ENCODE data around the gene C5AR2.
"Not testable (repeated sequence)": the region's sequence is repeated elsewhere in the genome, so short reads cannot be mapped to it uniquely, and the experiment has no call there.

C5AR2 gene

DNA sequence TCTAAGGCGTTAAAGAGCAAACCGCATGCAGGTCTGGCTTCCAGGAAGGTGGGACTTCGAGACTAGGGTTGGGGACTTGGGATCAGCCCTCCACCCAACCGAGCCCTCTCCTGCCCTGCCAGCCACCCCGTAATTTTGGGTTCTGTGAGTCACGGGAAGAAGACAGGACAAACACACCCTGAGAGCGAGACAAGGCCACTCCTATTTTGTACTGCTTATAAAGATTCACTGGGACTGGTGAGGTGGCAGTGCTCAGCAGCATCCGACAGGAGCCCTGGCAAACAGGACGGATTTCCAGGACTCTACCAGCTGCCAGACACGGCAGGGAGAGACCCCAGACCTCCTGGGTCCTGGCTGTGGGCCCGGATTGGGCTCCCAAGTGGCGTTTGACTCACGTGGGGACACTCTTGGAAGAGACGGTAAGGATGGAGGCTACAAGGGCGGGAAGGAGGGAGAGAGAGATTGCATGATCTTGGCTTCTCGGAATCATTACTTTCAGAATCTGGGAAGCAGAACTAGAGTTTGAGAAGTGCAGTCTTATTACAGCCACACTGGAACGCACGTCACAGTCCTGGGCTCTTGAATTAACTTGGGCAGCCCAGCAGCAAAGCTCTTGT is at the start of gene C5AR2:
Gene C5AR2 (plus strand): TSS at position 245 of the 617 bp plus-strand sequence. CDS start 8,625 bp downstream, outside the sequence.
- no peak for DNase-seq (ENCODE audit: low read depth in 2 of 2)

DNA sequence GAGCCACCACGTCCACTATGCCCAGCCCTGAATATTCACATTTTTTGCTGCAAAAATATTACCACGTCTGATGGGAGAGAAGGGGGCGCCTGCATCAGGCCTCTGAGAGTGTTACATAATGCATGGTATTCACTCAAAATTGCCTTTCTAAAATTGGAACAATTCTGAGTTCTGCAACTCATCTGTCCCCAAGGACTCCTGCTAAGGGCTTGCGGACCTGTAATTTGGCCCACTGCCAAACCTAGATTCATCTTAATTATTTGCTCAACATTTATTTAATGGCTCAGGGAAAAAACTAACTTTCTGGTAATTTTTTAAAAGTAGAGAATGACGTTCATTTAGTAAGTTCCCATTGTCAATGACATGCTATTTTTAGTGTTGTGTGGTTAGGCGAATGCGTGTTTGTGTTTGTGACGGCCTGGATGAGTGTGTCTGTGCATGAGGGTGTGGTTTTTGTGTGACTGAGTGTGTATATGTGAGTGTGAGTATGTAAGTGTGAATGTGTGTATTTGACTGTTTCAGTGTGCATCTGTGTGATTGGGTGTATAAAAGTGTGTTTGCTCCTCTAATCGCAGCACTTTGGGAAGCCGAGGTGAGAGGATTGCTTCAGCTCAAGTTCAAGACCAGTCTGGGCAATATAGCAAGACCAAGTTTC is 48.4 kb upstream of the C5AR2 start:
- no peak for DNase-seq (ENCODE audit: low read depth in 2 of 2)

GRCh38 chr19:47284324-47284899 is 47.6 kb upstream of the C5AR2 start:
- peak in 1 of 2 donors; percentile 29 for DNase-seq (ENCODE audit: low read depth in 2 of 2)

DNA sequence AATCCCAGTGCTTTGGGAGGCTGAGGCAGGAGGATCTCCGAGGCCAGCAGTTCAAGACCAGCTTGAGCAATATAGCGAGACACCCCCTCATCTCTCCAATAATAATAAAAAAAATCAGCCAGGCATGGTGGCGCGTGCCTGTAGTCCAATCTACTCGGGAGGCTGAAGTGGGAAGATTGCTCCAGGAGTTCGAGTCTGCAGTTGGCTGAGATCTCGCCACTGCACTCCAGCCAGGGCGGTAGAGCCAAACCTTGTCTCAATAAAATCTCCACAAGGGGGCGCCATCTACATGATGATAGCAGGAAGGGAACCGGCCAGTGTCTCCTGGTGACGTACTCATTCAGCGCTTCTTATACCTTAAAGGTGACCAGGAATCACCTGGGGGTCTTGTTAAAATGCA is 35.9 kb upstream of the C5AR2 start:
- DNase-seq (ENCODE audit: low read depth in 2 of 2): peak; percentile 60 to 82

DNA sequence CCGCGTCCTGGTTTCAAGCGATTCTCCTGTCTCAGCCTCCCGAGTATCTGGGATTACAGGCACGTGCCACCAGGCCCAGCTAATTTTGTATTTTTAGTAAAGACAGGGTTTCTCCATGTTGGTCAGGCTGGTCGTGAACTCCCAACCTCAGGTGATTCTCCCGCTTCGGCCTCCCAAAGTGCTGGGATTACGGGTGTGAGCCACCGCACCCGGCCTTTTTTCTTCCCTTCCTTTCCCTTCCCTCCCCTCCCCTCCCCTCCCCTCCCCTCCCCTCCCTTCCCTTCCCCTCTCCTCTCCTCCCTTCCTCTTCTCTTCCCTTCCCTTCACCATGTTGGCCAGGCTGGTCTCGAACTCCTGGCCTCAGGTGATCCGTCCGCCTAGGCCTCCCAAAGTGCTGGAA is 31.1 kb upstream of the C5AR2 start:
- not testable (repeated sequence) for DNase-seq (ENCODE audit: low read depth in 2 of 2)

DNA sequence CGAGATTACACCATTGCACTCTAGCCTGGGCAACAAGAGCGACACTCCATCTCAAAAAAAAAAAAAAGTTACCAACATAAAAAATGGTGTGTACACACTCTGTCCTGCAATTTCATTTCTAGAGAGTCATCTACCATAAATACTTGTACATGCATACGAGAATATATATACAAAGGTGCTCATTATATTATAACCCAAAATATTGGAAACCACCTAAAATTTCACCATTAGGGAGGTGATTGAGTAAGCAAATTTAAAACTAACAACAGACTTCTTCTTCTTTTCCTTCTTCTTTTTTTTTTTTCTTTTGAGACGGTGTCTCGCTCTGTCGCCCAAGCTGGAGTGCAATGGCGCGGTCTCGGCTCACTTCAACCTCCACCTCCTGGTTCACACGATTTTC is 29.7 kb upstream of the C5AR2 start:
- no peak for DNase-seq (ENCODE audit: low read depth in 2 of 2)

DNA sequence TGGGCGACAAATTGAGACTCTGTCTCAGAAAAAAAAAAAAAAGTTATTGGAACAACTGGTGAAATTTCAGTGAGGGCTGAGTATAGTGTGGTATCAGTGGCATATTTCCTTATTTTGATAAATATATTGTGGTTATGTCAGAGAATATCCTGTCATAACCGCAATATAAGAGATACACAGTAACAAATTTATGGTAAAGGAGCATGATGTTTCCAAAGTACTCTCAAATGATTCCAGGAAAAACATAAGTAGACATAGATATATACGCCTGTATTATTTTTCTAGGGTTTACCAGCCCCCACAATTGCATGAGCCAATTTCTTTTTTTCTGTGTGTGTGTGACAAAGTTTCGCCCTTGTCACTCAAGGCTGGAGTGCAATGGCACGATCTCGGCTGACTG is 28.0 kb upstream of the C5AR2 start:
- no peak for DNase-seq (ENCODE audit: low read depth in 2 of 2)

DNA sequence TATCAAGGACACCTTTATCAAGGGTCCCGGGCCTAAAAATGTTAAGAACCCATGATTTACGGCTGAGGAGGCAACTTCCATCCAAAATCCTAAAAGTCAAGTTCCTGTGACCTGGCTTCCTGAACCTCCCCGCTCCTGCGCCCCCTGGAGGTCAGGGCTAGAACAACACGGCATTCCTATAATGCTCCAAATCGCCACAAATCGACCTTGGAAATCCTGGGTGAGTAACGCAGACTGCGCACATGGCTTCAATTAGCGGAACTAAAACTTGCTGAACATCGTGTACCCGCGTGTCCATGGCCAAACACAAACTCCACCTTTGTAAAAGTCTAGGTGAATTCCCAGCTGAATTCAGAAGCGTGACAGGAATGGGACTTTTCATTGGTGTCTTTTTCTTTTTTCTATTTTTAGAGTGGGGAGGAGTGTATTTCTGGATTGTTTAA is 26.6 kb upstream of the C5AR2 start:
- peak in 1 of 2 donors; percentile 18 for DNase-seq (ENCODE audit: low read depth in 2 of 2)

- no peak for DNase-seq (ENCODE audit: low read depth in 2 of 2)
These were observed 25.7 kb upstream of the C5AR2 start for GRCh38 chr19:47306303-47306702.

DNA sequence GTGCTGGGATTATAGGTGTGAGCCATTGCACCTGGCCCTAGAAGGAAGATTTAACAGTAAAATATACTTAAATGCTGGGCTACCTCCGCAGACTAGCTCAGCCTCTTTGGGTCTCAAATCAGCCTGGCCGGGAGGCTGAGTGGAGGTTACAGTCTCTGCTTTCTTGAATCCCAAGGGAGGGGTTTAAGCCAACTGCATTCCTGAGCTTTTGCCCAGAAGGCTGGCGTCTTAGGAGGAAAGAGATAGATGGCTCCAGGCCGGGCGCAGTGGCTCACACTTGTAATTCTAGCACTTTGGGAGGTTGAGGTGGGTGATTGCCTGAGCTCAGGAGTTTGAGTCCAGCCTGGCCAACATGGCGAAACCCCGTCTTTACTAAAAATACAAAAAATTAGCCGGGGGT is 22.9 kb upstream of the C5AR2 start:
- DNase-seq (ENCODE audit: low read depth in 2 of 2): no peak

DNA sequence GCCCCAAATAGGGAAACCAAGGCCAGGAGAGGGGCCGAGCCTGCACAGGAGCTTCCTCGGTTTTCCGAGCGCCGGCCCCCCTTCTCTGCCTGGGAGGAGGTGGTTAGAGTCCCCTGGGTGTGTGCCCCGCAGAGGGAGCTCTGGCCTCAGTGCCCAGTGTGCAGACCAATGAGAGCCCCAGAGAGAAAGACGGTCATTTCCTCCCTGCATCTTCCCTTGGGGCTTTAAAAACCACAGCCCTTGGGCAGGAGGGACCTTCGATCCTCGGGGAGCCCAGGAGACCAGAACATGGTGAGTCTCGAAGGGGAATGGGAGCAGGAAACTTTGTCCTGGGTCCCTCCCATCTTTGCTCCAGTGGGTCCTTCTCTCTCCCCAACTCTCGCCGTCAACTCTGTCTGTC is 22.4 kb upstream of the C5AR2 start, which contains the start of gene C5AR1:
Gene C5AR1 (plus strand): TSS at position 254 of the 400 bp plus-strand sequence. CDS start 35 bp downstream, at position 289.
- no peak for DNase-seq (ENCODE audit: low read depth in 2 of 2)

- no peak for DNase-seq (ENCODE audit: low read depth in 2 of 2)
These were observed 21.7 kb upstream of the C5AR2 start for GRCh38 chr19:47310323-47310722.

- DNase-seq (ENCODE audit: low read depth in 2 of 2): no peak
These were observed 21.2 kb upstream of the C5AR2 start for GRCh38 chr19:47310819-47311218.

DNA sequence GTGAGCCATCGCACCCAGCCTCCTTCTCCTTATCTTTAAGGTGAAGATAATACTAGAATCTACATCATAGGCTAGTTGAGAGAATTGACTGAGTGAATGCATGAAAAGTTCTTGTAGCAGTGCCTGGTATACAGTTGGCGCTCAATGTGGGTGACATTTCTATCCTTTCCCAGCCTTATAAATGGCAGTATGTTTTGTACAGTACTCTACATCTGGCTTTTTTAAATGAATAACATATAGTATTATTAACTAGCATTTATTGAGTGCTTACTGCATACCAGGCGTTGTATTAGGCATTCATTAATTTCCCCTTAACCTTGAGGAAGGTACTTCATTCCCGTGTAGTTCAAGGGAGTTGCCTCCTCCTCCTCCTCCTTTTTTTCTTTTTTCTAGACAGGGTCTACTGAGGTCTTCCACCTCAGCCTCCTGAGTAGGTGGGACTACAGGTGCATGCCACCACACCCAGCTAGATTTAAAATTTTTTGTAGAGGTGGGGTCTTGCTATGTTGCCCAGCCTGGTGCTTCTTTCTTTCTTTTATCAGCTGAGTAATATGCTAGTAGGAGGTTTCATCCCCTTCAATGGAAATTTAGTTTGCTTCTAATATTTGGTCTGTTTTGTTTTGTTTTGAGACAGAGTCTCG is 19.5 kb upstream of the C5AR2 start:
- no peak for DNase-seq (ENCODE audit: low read depth in 2 of 2)

DNA sequence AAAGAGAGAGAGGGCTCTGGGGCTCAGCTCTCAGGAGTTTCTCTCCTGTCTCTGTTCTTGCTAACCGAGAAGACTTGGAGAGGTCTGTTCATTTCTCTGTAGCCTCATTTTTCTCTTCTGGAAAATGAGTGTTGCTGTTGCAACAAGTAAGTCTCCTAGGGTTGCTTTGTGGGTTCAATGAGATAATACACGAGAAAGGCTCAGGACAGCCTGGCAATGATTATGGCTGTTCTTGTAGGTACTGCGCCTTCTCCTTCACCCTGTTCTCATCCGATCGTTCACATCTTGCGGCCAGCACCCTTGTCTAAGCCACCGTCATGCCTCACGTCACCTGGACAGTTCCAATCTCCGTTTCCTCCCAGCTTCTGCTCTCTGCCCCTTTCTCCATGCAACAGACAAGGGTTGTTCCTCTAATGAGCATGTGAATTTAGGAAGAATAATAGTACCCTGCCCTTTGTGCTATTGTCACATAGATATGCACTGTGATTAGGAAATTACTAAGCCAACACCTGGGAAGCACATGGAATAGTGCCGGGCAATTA is 18.1 kb upstream of the C5AR2 start:
- DNase-seq (ENCODE audit: low read depth in 2 of 2): no peak

GRCh38 chr19:47315125-47315821 is 16.7 kb upstream of the C5AR2 start:
- peak; percentile 14 to 29 for DNase-seq (ENCODE audit: low read depth in 2 of 2)

DNA sequence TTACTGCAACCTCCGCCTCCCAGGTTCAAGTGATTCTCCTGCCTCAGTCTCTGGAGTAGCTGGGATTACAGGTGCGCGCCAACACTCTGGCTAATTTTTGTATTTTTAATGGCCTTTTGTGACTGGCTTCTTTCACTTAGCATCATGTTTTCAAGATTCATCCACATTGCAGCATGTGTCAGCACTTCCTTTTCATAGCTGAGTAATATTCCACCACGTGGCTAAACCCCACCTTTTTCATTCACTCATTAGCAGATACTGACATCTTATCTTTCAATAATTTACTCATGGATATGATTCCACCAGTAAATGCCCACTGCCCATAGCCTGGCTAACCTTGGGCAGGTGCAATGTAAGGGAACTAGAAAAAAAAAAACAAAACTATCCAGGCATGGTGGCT is 15.5 kb upstream of the C5AR2 start:
- no peak for DNase-seq (ENCODE audit: low read depth in 2 of 2)

DNA sequence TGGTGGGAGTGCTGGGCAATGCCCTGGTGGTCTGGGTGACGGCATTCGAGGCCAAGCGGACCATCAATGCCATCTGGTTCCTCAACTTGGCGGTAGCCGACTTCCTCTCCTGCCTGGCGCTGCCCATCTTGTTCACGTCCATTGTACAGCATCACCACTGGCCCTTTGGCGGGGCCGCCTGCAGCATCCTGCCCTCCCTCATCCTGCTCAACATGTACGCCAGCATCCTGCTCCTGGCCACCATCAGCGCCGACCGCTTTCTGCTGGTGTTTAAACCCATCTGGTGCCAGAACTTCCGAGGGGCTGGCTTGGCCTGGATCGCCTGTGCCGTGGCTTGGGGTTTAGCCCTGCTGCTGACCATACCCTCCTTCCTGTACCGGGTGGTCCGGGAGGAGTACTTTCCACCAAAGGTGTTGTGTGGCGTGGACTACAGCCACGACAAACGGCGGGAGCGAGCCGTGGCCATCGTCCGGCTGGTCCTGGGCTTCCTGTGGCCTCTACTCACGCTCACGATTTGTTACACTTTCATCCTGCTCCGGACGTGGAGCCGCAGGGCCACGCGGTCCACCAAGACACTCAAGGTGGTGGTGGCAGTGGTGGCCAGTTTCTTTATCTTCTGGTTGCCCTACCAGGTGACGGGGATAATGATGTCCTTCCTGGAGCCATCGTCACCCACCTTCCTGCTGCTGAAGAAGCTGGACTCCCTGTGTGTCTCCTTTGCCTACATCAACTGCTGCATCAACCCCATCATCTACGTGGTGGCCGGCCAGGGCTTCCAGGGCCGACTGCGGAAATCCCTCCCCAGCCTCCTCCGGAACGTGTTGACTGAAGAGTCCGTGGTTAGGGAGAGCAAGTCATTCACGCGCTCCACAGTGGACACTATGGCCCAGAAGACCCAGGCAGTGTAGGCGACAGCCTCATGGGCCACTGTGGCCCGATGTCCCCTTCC is 11.8 kb upstream of the C5AR2 start:
- no peak for DNase-seq (ENCODE audit: low read depth in 2 of 2)

DNA sequence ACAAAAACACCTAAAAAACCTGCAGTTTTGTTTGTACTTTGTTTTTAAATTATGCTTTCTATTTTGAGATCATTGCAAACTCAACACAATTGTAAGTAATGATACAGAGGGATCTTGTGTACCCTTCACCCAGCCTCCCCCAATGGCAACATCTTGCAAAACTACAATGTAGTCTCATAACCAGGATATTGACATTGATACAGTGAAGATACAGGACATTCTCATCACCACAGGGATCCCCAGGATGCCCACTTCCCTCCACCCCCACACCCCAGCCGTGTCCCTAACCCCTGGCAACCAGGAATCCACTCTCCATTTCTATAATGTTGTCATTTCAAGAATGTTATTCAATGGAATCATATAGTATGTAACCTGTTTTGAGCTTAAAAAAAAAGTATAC is 10.3 kb upstream of the C5AR2 start:
- no peak for DNase-seq (ENCODE audit: low read depth in 2 of 2)

- DNase-seq (ENCODE audit: low read depth in 2 of 2): no peak
These were observed 9.9 kb upstream of the C5AR2 start for GRCh38 chr19:47322058-47322457.

DNA sequence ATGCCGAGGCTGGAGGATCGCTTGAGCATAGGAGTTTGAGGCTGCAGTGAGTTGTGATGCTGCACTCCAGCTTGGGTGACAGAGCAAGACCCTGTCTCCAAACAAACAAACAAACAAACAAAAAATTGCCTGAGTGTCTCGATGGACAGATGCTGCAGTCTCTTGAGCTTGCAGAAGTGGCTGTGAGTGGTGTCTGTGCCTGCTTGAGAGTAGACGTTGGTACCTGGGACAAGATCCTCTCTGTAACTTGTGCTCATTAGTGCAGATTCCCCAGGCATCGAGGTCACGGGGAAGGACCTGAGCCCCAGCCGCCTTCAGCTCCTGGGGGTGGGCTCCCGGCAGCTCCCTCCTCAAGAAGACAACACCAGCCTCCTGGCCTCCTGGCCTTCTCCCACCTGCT is 8.6 kb upstream of the C5AR2 start:
- no peak for DNase-seq (ENCODE audit: low read depth in 2 of 2)
